NCI-H128 (cell line): ENCODE measurements around the gene CKMT2.

Source experiments
- DNase-seq: peaks from one replicate; lab custom pipeline; 2025; ENCODE audit not compliant: unreplicated experiment; lab: John Stamatoyannopoulos, UW

The CKMT2 gene

DNA sequence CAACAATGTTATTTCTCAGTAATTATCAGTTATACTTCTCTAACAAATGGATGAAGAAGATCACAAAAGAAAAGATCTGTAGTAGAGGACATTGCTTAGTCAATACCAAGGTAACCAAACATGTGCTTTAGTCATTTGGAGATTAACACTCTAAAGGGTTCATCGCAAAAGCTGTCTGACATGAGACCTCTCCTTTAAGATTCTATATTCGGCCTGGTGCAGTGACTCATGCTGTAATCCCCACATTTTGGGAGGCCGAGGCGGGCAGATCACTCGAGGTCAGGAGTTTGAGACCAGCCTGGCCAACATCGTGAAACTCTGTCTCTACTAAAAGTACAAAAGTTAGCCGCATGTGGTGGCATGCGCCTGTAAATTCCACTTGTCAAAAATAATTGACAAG is 18.3 kb upstream of the CKMT2 start:
- no peak for DNase-seq

DNA sequence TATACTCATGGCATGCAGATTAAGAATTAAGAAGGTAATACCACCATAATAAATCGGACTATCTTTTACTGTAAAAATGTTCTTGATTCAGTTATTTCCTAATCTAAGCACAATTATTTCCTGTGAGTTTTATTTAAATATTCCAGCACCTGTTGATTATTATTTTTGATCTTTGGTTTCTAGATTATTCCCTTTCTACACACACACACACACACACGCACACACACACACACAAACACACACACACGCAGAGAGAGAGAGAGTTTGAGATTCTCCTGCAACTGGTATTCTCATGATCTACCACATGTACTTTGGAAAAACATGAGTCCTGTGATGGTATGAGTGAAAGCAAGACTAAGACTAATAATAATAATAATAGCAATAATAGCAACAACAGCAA is 17.0 kb upstream of the CKMT2 start:
- DNase-seq: no peak

DNA sequence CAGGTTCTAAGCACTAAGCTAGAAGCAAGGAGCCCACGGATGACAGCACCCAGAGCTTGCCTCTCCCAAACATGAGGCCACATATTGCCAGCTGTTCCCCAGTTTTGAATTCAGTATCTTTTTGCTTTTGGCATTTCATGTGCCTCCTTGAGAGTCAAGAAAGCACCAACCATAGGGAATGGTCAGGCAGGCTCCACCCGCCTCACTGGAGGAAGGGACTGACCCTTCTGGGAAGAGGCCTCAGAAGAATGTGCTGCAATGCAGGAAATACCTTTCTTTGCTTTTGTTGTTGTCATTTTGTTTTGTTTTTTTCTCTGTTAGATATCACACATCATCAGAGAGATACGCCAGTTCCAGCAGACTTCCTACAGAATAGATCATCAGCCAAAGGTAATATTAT is 13.7 kb upstream of the CKMT2 start:
- no peak for DNase-seq

DNA sequence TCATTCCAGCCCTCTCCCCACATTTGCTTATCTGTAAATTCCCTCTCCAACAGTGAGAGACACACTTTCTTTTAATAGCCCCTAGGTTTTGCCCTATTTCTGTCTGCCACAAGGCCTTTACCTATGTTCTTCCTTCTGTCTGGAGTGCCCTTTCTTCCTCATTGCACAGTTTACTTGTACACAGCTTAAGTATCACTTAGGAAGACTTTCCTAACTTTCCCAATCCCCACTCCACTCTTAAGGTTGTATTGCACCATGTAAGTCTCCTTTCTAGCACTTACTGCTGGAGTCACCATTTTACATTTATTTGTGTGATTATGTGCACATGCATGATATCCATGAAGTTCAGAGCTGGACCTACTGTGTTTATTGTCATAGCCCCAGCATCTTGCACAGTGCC is 10.8 kb upstream of the CKMT2 start:
- DNase-seq: no peak

DNA sequence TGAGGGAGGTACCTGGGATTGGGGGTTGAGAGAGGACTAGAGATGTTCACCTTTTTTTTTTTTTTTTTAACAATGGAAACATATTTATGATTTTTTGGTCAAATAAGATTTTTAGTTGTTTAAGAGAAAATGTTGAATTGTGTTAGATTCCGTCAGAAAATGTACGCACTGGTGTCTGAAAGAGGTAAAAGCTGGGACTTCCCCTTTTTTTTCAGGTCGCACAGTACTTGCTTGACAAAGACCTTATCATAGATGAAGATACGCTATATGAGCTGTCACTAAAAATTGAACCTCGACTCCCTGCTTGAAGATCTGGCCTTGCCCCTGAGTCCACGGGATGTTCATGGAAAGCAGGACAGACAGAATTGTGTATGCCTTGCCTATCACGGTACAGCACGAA is 7.7 kb upstream of the CKMT2 start:
- no peak for DNase-seq

DNA sequence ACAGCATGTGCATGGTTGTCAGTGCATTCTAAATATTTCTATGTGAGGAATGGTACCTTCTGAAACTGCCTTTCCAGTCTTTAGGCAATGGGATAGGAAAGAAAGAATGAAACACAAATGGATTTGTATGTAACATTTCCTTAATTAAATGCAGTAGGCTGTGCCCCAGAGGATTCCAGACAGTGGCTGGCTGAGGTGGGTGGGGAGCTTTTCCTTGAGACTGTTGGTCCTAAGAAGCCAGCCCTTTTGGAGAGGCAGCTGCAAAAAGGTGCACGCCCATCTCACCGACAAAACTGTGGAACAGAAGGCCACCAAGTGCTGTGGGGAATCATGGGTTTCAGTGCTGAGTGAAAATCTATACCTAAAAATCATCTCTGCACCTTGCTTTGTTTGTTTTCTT is 6.8 kb upstream of the CKMT2 start:
- DNase-seq: no peak

DNA sequence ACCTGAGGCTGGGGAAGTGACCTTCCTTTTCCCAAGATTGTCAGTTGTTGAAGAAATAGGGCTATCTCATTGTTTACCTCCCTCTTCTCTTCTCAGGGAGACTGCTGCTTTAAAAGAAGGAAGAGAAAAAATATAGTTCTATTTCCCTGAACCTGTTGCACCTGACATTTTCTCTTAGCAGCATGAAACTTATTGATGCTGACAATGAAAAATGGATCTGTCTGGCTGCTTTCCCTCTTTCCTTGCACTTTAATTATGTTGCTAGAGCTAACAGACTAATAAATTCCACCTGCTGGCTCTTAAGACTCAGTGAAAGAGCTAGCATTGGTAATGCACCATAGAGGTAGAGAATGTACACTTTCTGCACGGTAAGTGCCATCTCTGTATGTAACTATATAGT is 6.2 kb upstream of the CKMT2 start:
- no peak for DNase-seq

DNA sequence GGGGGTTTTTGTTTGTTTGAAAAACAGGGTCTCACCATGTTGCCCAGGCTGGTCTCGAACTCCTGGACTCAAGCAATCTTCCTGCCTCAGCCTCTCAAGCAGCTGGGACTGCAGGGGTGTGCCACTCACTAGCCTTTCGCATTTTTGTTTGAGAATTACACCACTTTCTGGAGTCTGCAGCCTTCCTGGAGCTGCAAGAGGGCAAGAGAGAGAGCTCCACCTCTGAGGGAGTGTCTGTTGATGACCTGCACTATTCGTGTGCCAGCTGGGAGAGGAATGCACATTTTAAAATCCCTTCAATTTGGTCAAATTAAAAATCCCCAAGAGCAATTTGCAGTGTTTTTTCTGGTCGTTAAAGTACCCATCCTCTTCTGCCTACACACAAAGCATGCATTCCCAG is 5.0 kb upstream of the CKMT2 start:
- DNase-seq: no peak

DNA sequence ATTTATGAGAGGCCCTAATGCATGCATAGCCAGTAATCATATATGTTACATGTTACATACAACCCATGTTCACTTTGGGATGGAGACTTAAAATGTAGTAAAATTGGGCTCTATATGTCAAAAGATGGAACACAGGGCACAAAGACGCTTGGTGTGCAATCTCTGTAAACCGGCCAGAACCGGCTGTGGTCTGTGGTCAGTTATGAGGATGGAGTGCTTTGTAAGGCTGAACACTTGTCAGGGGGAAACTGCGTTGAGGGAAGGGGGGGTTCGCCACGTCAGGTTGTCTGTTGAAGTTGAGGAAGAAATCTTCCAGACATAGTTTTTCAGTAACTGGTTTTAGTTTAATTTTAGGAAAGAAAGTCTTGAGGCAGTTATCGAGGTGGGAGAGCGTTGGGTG is 2.7 kb upstream of the CKMT2 start:
- DNase-seq: no peak

DNA sequence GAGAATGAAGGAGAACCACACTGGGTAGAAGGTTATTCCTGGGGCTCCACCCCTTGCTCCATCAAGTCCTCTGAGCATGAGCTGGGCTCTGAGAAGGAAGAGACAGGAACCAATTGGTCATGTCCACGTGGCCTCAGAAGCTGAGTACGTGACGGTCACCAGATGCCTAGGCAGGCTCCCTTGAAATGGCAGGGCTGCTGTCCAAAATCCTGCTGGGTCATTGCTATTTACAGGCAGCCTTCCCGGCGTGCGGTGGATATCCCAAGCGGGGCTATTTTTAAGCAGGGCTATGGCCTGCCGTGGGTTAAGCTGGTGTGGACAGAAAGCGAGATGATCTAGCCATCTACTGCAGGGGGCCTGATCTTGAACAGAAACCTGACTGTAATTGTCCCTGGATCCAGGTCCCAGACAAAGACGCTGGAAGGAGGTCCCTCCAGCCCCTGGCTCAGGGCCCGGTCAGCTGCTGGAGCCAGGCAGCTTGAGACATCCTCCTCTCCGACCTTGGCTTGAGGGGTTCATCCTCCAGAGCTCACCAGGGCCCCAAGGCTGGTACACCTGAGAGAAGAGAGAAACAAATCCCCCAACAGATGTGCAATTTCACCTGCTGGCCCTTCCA is 550 bp upstream of the CKMT2 start:
- no peak for DNase-seq

DNA sequence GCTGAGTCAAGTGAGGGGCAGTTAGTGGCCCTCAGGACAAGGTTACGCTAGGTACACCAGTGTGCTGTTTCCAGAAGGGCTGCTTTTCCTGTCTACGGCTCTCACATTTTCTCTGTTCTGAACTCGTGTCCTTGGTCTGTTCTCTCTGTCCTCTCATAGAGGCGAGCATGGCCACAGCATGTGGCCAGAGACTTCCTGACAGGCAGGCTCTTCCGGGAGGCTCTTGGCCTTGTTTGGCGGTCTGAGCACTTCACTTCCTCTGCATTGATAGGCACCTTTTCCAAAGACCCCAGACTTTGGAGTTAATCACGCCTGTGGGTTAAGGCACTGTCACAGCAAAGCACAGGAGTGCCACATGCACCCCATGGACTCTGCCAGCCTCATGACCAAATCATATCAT is 1.2 kb downstream of the CKMT2 start:
- no peak for DNase-seq

DNA sequence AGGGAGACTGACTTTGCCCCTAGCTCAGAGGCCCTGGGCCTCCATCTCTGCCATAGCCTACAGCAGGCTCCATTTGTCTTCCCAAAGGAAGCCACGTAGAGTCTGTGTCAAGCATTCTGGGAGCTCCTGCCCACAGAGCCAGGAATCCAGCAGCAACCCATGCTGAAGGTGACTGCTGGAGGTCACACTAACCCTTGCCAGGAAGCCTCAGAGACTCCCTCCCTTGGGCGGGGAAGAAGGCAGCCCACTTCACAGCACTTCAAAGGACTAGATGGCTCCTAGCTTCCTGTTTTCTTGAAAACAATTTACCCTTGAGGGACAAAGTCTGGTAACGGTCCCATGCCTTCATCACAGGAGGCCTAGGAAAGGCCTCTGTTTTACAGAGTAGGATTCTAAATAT is 1.7 kb downstream of the CKMT2 start:
- no peak for DNase-seq

DNA sequence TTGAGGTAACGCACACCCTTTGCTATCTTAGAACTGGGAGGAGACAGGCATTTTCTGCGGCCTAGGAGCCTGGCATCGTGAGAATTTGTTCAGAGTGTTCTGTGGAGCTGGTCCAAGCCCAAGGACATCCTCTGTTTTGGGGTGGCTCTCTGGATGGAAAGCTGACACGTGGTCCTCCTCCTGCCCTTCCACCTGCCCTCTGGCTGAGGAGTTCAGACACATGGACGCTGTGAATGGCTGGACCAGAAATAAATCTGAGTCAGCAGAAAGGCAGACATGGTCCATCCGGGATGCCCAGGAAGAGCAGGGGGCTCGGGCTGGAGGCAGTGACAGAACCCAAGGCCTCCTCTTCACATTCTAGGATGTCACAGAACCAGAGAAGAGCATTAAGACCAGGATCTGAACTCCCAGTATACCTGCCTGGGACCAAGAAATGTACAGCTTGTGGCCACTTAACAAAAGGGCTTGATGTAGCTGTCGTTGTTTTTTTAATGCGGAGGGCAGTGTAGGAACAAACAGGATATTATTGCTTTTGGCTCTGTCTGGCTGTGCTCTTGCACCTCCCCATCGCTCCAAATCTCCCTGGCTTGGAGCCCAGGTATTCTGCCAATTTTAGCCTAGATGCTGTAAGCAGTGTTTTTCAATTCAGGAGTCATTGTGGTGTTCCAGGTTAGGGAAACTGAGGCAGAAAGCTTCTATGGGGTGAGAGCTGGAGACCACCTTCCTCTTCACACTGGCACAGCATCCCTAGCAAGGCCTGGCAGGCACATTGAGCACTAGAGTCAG is 2.4 kb downstream of the CKMT2 start:
- DNase-seq: no peak

DNA sequence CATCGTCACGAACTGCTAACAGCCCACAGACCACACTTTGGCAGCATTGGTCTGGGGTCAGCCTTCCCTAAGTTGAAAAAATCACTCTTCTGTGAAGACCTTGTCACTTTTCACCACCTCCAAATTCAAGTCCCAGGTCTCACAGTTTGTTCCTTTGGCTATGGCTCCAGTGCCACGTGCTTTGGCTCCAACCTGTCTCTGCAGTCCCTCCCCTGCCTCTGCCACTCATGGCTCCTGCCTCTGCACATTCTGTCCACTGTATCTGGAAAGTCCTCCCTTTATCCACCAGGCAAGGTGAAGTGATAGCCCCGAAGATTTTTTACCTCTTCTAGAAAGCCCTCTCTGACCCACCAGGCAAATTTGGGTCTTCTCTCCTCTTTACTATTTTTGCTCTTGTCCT is 5.3 kb downstream of the CKMT2 start:
- DNase-seq: no peak

DNA sequence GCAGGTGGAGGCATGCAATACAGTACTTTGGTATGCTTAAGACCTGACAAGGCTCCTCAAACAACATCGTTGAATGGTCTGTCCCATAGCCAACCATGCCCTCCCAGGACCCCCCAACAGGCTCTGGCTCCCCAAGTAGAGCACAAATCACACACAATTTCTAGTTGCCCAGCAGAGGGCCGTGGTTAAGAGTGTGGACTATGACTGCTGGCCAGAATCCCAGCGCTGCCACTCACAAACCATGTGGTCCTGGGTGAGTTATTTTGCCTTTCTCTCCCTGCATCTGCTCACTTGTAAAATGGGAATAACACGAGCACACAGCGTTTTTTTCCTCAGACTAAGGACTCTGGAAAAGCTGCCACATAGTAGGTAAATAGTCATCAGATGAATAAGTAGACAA is 6.5 kb downstream of the CKMT2 start:
- no peak for DNase-seq

DNA sequence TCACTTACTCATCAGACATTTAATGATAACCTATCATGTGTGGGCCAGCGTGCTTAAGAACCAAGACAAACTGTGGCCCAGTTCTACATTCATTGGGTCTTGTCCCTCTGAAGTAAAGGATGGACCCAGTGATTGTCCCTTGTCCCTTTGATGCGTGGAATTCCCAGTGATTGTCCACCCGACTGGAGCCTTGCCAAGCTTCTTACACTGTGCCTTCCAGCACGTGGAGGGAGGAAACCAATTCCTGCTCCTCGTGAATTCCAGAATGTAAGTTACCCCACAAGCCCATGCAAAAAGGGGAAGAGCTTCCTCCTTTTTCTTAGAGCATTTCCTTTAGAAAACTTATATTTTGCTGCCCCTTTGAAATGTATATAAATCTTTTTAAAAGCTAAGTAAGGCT is 7.9 kb downstream of the CKMT2 start:
- no peak for DNase-seq

DNA sequence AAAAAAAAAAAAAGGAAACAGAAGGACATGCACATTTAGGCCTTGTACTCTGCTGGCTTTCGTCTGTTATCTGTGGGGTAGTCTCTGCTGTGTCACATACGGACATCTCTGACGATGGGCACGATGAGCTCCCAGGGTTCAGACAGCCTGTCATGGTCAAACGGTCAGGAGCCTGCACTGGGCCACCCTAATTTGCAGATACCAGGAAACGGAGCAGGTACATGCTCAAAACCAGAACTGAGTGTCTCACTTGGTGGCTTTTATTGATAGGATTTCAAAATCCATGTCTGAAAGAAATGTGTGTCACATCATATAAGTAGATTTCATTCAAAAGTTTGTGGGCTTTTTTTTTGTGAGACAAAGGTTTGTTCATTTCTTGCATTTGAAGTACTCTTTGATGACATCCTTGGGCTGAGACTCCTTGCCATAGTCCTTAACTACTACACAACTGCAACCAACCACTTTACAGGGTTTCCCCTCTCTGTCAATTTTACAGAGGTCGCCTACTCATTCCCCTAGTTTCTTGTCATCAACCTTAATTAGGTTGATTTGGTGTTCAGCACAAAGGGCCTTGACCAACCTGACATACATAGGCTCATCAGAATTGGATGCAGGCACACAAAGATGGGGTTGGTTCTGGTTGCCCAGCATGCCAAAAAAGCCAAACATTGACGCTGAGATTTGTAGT is 9.0 kb downstream of the CKMT2 start:
- DNase-seq: no peak

DNA sequence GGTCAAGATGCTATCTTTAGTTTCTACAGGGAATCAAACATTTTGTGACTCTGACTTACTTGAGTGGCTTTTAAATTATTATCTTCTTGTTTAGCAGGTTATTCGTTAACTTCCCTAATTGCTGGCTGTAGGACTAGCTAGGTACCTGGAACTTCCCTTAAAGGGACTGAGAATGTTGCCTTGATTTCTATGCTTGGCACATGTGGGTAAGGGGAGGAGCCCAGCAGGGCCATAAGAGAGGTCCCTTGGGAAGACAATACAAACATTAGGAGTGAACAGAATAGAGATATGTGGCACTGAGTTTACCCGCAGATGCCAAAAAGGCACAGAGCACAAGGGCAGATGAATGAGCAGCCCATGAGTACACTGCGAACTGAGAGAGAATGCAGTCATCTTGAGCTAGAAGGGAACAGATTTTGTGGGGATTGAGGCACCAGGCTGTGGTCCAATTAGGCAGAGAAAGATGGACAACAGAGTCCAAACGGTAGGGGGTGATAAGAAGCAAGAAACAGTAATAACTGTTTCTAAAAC is 9.8 kb downstream of the CKMT2 start:
- DNase-seq: no peak

DNA sequence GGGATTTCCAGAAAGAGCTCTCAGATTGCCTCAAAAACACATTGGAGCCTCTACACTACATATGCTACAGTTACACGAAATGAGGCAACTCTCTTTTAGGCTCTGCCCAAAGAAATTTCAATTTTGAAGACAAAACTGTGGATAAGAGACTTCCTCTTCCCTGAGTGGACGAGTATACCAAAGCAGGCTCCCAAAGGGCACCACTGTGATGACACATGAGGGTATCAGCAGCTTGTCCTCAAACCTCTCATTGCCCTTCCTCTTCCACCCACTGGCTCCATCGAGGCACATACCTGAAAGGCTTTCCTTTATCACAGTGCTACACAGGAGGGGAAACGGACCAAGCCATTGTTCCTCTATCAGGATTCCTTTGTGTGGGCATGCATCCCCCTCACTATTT is 11.3 kb downstream of the CKMT2 start:
- DNase-seq: no peak

DNA sequence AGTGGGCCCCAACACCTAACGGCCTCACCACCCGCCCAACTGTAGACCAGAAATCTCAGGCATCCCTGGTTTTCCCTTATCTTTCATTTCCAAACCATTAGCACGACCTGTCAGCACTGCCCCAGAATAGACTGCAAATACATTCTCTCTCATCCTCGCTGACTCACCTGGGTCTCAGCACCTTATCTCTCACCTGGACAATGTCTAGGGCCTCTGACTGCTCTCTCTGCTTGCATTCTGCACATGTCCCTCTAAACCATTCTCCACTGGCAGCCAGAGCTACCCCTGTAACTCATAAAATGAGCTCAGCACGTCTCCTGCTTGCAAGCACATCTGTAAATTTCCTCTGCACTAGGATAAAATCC is 12.7 kb downstream of the CKMT2 start:
- no peak for DNase-seq

DNA sequence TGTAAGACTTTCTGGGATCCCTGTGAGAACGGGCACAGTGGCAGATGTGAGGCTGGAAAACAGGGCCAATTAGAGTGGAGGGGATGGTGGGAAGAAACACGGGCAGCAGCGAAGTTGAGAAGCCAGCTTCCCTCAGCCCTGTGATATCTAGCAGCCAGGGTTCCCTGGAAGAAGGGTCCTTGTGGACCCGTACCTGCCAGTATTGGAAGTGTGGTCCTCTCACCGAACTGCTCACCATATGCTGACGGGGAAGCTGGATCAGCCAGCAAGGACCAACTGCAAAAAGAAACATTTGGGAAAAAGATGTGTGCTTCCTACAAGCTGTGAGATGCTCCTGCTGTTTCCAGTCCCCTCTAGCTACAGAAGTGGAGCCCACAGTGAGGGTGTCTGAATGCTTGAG is 13.6 kb downstream of the CKMT2 start:
- no peak for DNase-seq

DNA sequence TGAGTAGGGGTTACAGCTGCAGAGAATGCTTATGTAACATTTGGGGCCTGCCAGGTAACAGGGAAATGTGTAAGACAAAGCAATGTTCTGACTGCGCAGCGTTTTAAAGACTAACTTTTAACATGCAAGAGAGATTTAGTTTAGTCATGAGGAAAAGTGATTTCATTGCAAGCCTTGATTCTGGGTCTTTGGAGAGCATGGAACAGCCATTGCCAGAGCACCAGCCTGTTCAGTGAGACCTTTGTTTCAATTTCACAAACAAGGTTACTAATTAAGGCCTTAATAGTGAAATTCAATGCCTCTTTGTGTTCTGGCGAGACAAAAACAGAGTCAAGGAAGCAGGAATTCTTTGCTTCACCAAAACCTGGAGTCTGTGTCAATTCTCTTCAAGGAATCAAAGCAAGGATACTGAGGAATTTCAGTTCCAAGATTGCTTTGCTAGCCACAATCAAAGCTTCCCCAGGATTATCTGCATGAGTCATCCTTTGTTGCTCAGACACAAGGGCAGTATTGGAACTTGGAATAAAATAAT is 14.4 kb downstream of the CKMT2 start:
- no peak for DNase-seq
